Endothelial cell of umbilical vein (primary cell): ENCODE data around the gene PTPRK. TPM values are rescaled to one million over a fixed set of nuclear protein-coding genes. Genes with fewer than 3 reads are reported as not detected.

Experiments used
- BruUV-seq: library from RNA; stranded (reverse); fragments of 400-500 nt; replicated peaks from 2 replicates; lab custom pipeline; 2021; lab: Mats Ljungman, UMichigan
- CTCF ChIA-PET: fragments of 300-600, 350-600 bp; sonication (Branson Sonifier 250); formaldehyde crosslinking; loops from one replicate; lab custom pipeline; 2021; ENCODE audit warnings: antibody characterized with exemption, inconsistent platforms; lab: Charles Lee
- POLR2A ChIA-PET: fragments of 300-600, 350-600 bp; sonication (Branson Sonifier 250); formaldehyde crosslinking; loops from one replicate; lab custom pipeline; 2021; ENCODE audit warnings: antibody characterized with exemption, inconsistent platforms; lab: Charles Lee
- DNase-seq: peaks from one replicate; pipeline ENCODE4 v3.0.0-alpha.2; 2011; ENCODE audit warnings: low read depth, low spot score
- FAIRE-seq: peaks from 2 replicates; lab custom pipeline; 2011; peaks lifted over from hg19 to GRCh38; lab: Jason Lieb, UNC
- H2AFZ ChIP-seq: 2 replicates; pipeline ENCODE4 v1.6.0; 2012; ENCODE audit warnings: low read depth, low read length, control low read depth, inconsistent platforms
- H3K27ac ChIP-seq: 2 replicates; pipeline ENCODE4 v1.5.1; 2011; ENCODE audit warnings: low read depth, mild to moderate bottlenecking, control low read depth, low read length, moderate library complexity; ENCODE audit not compliant: insufficient read depth
- H3K27me3 ChIP-seq, 2 experiments: 2 replicates each; pipeline versions ENCODE4 v1.6.0 to v1.6.1; 2011; ENCODE audit warnings: low read length in 2 of 2, mixed read lengths in 1 of 2; ENCODE audit not compliant: control insufficient read depth in 2 of 2, insufficient read depth in 2 of 2
- H3K36me3 ChIP-seq, 2 experiments: 2 replicates in 1 of 2; 3 replicates in 1 of 2; pipeline ENCODE4 v1.5.1; 2011; ENCODE audit warnings: low read length in 2 of 2, mild to moderate bottlenecking in 1 of 2, moderate library complexity in 1 of 2; ENCODE audit not compliant: control insufficient read depth in 2 of 2, insufficient read depth in 2 of 2; ENCODE audit errors: extremely low read depth in 1 of 2
- H3K4me1 ChIP-seq: 3 replicates; pipeline ENCODE4 v1.5.1; 2011; ENCODE audit warnings: mild to moderate bottlenecking, low read length; ENCODE audit not compliant: control insufficient read depth, insufficient read depth; ENCODE audit errors: extremely low read depth
- H3K4me2 ChIP-seq: 2 replicates; pipeline ENCODE4 v1.6.1; 2011; ENCODE audit warnings: low read length, control low read depth, mixed read lengths; ENCODE audit not compliant: insufficient read depth
- H3K4me3 ChIP-seq, 3 experiments: fragments of 200-600 bp in 1 of 3; sonication (generic), shearing (Covaris generic) in 1 of 3; replicated peaks in 1 of 3; 2 replicates each; pipeline ENCODE4 v1.5.1; 2011 to 2016; ENCODE audit warnings: control low read depth in 3 of 3, low read length in 3 of 3, mild to moderate bottlenecking in 2 of 3, inconsistent platforms in 1 of 3, low read depth in 1 of 3, moderate library complexity in 1 of 3; ENCODE audit not compliant: insufficient read depth in 1 of 3
- H3K79me2 ChIP-seq: 2 replicates; pipeline ENCODE4 v1.6.0; 2012; ENCODE audit warnings: low read length, inconsistent platforms; ENCODE audit not compliant: control insufficient read depth, insufficient read depth
- H3K9ac ChIP-seq: replicated peaks from 2 replicates; pipeline ENCODE3; 2011; ENCODE audit warnings: low read length, control low read depth; ENCODE audit not compliant: insufficient read depth; ENCODE audit errors: extremely low read depth
- H3K9me1 ChIP-seq: replicated peaks from 3 replicates; pipeline ENCODE4 v1.6.0; 2011; ENCODE audit warnings: mild to moderate bottlenecking, low read length; ENCODE audit not compliant: control insufficient read depth, insufficient read depth; ENCODE audit errors: extremely low read depth
- H3K9me3 ChIP-seq: replicated peaks from 2 replicates; pipeline ENCODE4 v1.5.1; 2012; ENCODE audit warnings: low read length, inconsistent platforms; ENCODE audit not compliant: control insufficient read depth, insufficient read depth
- H4K20me1 ChIP-seq: replicated peaks from 2 replicates; pipeline ENCODE3; 2011; ENCODE audit warnings: mild to moderate bottlenecking, low read length; ENCODE audit not compliant: control insufficient read depth, insufficient read depth; ENCODE audit errors: extremely low read depth
- CTCF ChIP-seq, 2 donors: IDR thresholded peaks; 1 replicate in 1 of 2; 2 replicates in 1 of 2; pipeline ENCODE4 v1.5.1; 2011; ENCODE audit warnings: low read length in 2 of 2, mild to moderate bottlenecking in 2 of 2, moderate library complexity in 2 of 2, control low read depth in 1 of 2, inconsistent platforms in 1 of 2, low read depth in 1 of 2; ENCODE audit not compliant: insufficient read depth in 1 of 2; ENCODE audit errors: extremely low read depth in 1 of 2
- EZH2 ChIP-seq: IDR thresholded peaks from 2 replicates; pipeline ENCODE4 v1.6.1; 2012; ENCODE audit warnings: borderline replicate concordance, low read depth, mild to moderate bottlenecking, moderate library complexity, low read length, inconsistent platforms; ENCODE audit not compliant: severe bottlenecking
- GATA2 ChIP-seq: IDR thresholded peaks from 2 replicates; pipeline ENCODE4 v1.7.0; 2011; ENCODE audit warnings: low read depth, mild to moderate bottlenecking, moderate library complexity, mixed read lengths, low read length; ENCODE audit not compliant: insufficient read length, insufficient read depth
- JUN ChIP-seq: IDR thresholded peaks from 2 replicates; pipeline ENCODE4 v1.6.1; 2011; ENCODE audit warnings: borderline replicate concordance, low read depth; ENCODE audit not compliant: insufficient read length, insufficient read depth
- POLR2A ChIP-seq: IDR thresholded peaks from 2 replicates; pipeline ENCODE4 v1.6.1; 2012; ENCODE audit warnings: low read depth, mild to moderate bottlenecking, control low read depth, low read length
- POLR2AphosphoS5 ChIP-seq: IDR thresholded peaks from 2 replicates; pipeline ENCODE4 v1.6.1; 2012; ENCODE audit warnings: low read depth, mild to moderate bottlenecking, control low read depth, low read length, moderate library complexity; ENCODE audit not compliant: insufficient read depth
- dilution Hi-C: fragments of 300-500 bp; cut with MboI; formaldehyde crosslinking; loops from one replicate; pipeline ENCODE4 v1.15.0; 2019; ENCODE audit warnings: low sequenced_read_pairs; ENCODE audit not compliant: extremely low pct_ligation_motif_present
- intact Hi-C: fragments of 100-400 bp; cut with micrococcal nuclease; formaldehyde crosslinking; loops from one replicate; pipeline ENCODE4 v1.10.0; 2022
- polyA plus RNA-seq, 4 experiments: library from polyadenylated mRNA; depleted of rRNA in 3 of 4; stranded (reverse) in 3 of 4; unstranded in 1 of 4; fragments of >200 nt; gene quantifications; 2 replicates each; pipeline versions ENCODE4 v1.2.1 to v1.2.3, GENCODE V29; 2011 to 2012; ENCODE audit warnings: missing spikeins in 1 of 4
- total RNA-seq: library from RNA; stranded (reverse); gene quantifications from 2 replicates; pipeline ENCODE4 v1.2.3, GENCODE V29; 2021

PTPRK gene
- total and polyA plus RNA-seq, 2 donors (not counting 3 experiments of a cell fraction or from before 2014, with no cell fraction given), result 15.2 to 74.0 TPM

GRCh38 chr6:128513878-128514277, 6.5 kb downstream of the PTPRK start:
- Histone ChIP-seq H4K20me1 (peaks cover 4% of the 10 kb centered on the region), H3K79me2 (peaks cover 80% of the 10 kb centered on the region), H3K36me3 (no peaks in the 10 kb centered on the region), H3K4me2 (no peak overlapping the region), H3K9ac (no peak overlapping the region), H3K27me3 (no peaks in the 10 kb centered on the region), H3K4me1 (peaks cover 77% of the 10 kb centered on the region), H3K4me3 (no peak overlapping the region), H3K27ac (no peak overlapping the region), H2AFZ (no peak overlapping the region), H3K9me3 (no peaks in the 10 kb centered on the region), H3K9me1 (no peaks in the 10 kb centered on the region)
- intact Hi-C loops, result loop anchor here (1.0 kb wide), 1 partner anchor 542 kb away; no protein-coding TSS in a partner anchor
- no peak for DNase-seq
- FAIRE-seq, result no peak
- CTCF ChIA-PET, result interaction anchor here (1.4 kb wide), 1 partner anchor 217 kb away, joined by 4 read pairs; no protein-coding TSS in a partner anchor
- POLR2A ChIA-PET, result no interaction called here
- dilution Hi-C loops, result no loop called here
- no peak for TF ChIP-seq GATA2
- no peak for TF ChIP-seq JUN
- TF ChIP-seq POLR2AphosphoS5, result no peak
- TF ChIP-seq CTCF (IDR thresholded peaks at IDR 0.05; ENCODE audit: extremely low read depth in 1 of 2, insufficient read depth in 1 of 2, low read depth in 1 of 2, low read length in 2 of 2), result no peak
- no peak for TF ChIP-seq POLR2A
- no peak for TF ChIP-seq EZH2
- BruUV-seq, result no TSS peak
